Gastroesophageal sphincter (tissue), 3 donors: ENCODE data around the gene KIF5C.

Experiments used
- CTCF ChIP-seq, 4 experiments: fragments of 200-600 bp in 2 of 4; fragments of 450-650 bp in 2 of 4; sonication (generic) in 1 of 4; IDR thresholded peaks; one replicate each; pipeline ENCODE4 v1.5.1; 2017 to 2019; ENCODE audit warnings: antibody characterized with exemption in 4 of 4, mild to moderate bottlenecking in 2 of 4, moderate library complexity in 2 of 4
- EP300 ChIP-seq: sonication (generic); formaldehyde crosslinking; IDR thresholded peaks from one replicate; pipeline ENCODE4 v1.6.1; 2017; ENCODE audit warnings: antibody characterized with exemption, mild to moderate bottlenecking
- POLR2A ChIP-seq, 2 donors: fragments of 450-650 bp; IDR thresholded peaks; one replicate each; pipeline ENCODE4 v1.6.1; 2017; ENCODE audit warnings: antibody characterized with exemption in 2 of 2, mild to moderate bottlenecking in 2 of 2, moderate library complexity in 1 of 2
- POLR2AphosphoS5 ChIP-seq: sonication (generic); formaldehyde crosslinking; IDR thresholded peaks from one replicate; pipeline ENCODE4 v1.6.1; 2017; ENCODE audit warnings: antibody characterized with exemption

- TF ChIP-seq POLR2A (IDR thresholded peaks at IDR 0.05) (no peak), CTCF (IDR thresholded peaks at IDR 0.05) (no peak), EP300 (no peak), POLR2AphosphoS5 (no peak)
Observed at GRCh38 chr2:148920559-148920958, 45.5 kb downstream of the KIF5C start.
